CD8-positive, alpha-beta memory T cell (primary cell): ENCODE results near the gene ICE1. TPM values are rescaled to one million over a fixed set of nuclear protein-coding genes. Genes with fewer than 3 reads are reported as not detected.

ENCODE experiments used
- CTCF ChIA-PET: fragments of 350-600 bp; sonication (Branson Sonifier 250); formaldehyde crosslinking; loops from one replicate; lab custom pipeline; 2021; ENCODE audit warnings: antibody characterized with exemption; lab: Charles Lee
- POLR2A ChIA-PET: fragments of 350-600 bp; sonication (Branson Sonifier 250); formaldehyde crosslinking; loops from one replicate; lab custom pipeline; 2021; ENCODE audit warnings: antibody characterized with exemption; lab: Charles Lee
- DNase-seq, 5 donors: peaks; one replicate each; pipeline versions ENCODE4 v3.0.0 to v3.0.0-alpha.2; 2020 to 2022; ENCODE audit warnings: mixed read lengths in 1 of 5
- H3K27ac ChIP-seq: one replicate; pipeline ENCODE4 v1.7.0; 2013; ENCODE audit warnings: low read depth, mild to moderate bottlenecking, low read length, moderate library complexity
- H3K27me3 ChIP-seq: 2 replicates; pipeline ENCODE4 v1.7.0; 2013; ENCODE audit warnings: low read length, mild to moderate bottlenecking; ENCODE audit not compliant: insufficient read depth, poor library complexity, severe bottlenecking
- H3K36me3 ChIP-seq: 2 replicates; pipeline ENCODE4 v1.7.0; 2013; ENCODE audit warnings: mild to moderate bottlenecking, low read length, moderate library complexity; ENCODE audit not compliant: insufficient read depth
- H3K4me1 ChIP-seq: 2 replicates; pipeline ENCODE4 v1.7.0; 2013; ENCODE audit warnings: mild to moderate bottlenecking, low read length, moderate library complexity; ENCODE audit not compliant: insufficient read depth
- H3K4me3 ChIP-seq: 2 replicates; pipeline ENCODE4 v1.7.0; 2013; ENCODE audit warnings: mild to moderate bottlenecking, low read length
- H3K9me3 ChIP-seq: 2 replicates; pipeline ENCODE4 v1.7.0; 2013; ENCODE audit warnings: mild to moderate bottlenecking, low read length
- H3K27ac Mint-ChIP-seq, 8 donors: one replicate each; pipeline ENCODE4 v1.8.0; 2020 to 2021; ENCODE audit warnings: mixed read lengths in 8 of 8, mild to moderate bottlenecking in 6 of 8, inconsistent platforms in 3 of 8, moderate library complexity in 3 of 8
- H3K27me3 Mint-ChIP-seq, 2 donors: one replicate each; pipeline ENCODE4 v1.8.0; 2020 to 2021; ENCODE audit warnings: mixed read lengths in 2 of 2, mild to moderate bottlenecking in 1 of 2, moderate library complexity in 1 of 2
- H3K36me3 Mint-ChIP-seq, 3 donors: one replicate each; pipeline ENCODE4 v1.8.0; 2020 to 2021; ENCODE audit warnings: mixed read lengths in 3 of 3, inconsistent platforms in 1 of 3, mild to moderate bottlenecking in 1 of 3
- H3K4me1 Mint-ChIP-seq, 3 donors: one replicate each; pipeline ENCODE4 v1.8.0; 2020 to 2021; ENCODE audit warnings: mixed read lengths in 3 of 3, inconsistent platforms in 1 of 3, mild to moderate bottlenecking in 1 of 3
- H3K4me3 Mint-ChIP-seq, 7 donors: one replicate each; pipeline ENCODE4 v1.8.0; 2020 to 2021; ENCODE audit warnings: mixed read lengths in 7 of 7, mild to moderate bottlenecking in 6 of 7, moderate library complexity in 4 of 7, inconsistent platforms in 2 of 7
- H3K9me3 Mint-ChIP-seq, 5 donors: one replicate each; pipeline ENCODE4 v1.8.0; 2020 to 2022; ENCODE audit warnings: mixed read lengths in 5 of 5, mild to moderate bottlenecking in 3 of 5, moderate library complexity in 2 of 5, inconsistent platforms in 1 of 5
- polyA plus RNA-seq: library from polyadenylated mRNA; unstranded; fragments of 300-500 nt; fragmentation: Illumina TruSeq; gene quantifications from one replicate; pipeline ENCODE4 v1.2.3, GENCODE V29; 2021
- total RNA-seq, 2 experiments: library from RNA; stranded (reverse); gene quantifications; one replicate each; pipeline ENCODE4 v1.2.3, GENCODE V29; 2021

ICE1 gene, protein sequence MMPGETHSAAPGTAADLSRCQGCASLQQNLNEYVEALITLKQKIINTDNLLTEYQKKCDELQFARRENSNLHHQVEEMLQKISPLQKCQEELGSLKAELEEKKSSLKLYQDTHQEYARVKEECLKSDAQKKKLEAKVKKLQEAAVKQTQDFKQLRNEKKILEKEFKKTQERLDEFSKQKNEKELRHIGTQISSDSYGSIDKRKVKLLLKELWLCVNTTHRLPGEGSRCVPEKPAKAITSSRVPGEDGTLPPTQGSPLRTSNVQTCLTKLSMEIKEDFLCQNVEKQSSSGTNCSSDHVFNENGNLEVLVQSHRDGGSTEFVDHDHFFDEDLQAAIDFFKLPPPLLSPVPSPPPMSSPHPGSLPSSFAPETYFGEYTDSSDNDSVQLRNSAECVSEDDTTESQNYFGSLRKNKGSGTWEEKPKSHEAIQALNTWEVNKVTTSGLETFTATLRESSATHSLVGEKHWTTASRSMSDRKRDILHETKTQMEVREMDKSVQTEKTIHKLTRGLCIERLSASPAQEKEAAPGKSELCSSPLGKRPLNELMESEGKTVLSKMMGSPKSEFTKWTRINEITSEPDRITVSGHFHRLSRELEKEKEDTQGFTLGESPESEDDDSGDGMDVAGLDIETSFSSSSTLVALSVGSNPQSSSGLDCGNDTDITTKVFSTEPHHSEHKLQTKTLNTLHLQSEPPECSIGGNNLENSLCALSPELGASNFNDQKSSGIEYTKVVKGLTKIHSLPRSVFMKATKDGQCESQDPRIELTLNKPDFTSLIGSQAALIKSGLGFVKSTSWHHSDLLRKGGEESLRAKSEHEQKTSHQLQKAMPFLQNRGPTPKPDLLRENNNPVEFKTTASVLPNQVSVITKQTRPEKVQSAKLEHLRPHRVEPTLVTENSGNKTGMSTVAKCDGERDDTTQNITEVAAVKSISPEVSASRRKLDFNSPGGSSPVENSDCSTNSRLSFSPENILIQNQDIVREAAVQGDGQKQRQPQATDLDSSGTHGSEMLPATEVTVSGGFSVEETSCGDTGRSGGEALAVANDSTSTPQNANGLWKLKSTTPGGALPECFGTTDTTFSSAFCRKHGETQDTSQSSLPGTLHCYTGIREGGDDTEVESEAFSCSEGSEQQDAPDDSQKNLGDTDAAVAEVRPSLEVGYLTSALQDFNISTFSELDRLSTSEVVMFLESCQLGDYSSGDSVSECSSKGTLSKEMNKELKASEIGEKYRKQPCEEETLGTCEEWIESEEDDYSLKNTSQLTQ (N-terminal part only)
- total RNA-seq, result 10 to 100 TPM; 38.7 to 41.7 TPM
- polyA plus RNA-seq, result 20.4 TPM

DNA sequence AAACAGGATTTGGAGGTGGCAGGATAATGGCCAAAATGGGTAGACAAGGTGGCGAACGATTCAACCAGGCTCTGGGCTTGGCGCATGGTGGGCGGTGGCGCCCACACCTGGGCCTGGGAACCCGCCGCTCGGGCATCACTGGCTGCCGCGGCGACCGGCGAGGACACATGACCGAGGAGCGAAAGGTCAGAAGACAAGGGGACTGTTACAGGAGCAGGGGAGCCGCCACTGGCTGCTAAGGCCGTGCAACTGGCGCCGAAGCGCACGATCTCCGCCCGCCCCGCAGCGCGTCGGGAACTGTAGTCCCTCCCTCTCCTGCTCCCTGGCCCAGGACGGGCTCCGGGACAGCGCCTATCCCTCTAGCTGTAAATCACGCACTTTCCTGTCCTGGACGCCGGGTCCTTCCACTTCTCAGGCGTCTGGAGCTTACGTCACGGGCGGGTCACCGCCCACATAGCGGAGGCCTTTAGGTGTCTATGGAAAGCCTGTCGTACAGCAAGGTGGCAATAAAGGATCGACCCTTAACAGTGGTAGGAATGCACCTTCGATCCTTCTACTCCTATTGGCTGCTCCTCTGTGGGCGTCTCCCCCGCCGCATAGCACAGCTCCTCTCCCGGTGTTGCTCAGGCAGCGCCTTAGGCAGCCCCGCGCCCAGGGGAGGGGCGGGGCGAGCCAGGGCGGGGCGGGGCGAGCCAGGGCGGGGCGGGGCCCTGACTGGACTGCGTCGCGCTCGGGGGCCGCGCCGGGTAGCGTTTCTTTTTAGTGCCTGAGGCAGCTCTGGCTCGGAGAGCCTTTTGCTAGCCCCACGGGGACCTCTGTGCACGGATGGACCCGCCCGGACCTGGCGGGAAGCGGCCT lies at the start of gene ICE1:
TSS of gene ICE1 (plus strand) at position 717 of the 858 bp plus-strand sequence. CDS start 239 bp downstream, outside the sequence.
- Mint-ChIP-seq H3K4me3 (peak within 1 kb of the TSS in 4 of 7 donors; percentile 90 to 98 (median 92)), H3K27me3 (peaks cover 0 to 2% of the 10 kb centered on the region in 2 donors), H3K4me1 (peaks cover 19 to 25% (median 20%) of the 10 kb centered on the region in 3 donors), H3K27ac (peak within 1 kb of the TSS in 7 of 8 donors; percentile 97 to 99 (median 98)), H3K36me3 (peaks cover 0 to 19% (median 4%) of the 10 kb centered on the region in 3 donors), H3K9me3 (no peaks in the 10 kb centered on the region)
- no peaks in the 10 kb centered on the region for H3K27me3 ChIP-seq
- peak; percentile 89 to 97 (median 97) for DNase-seq
- peaks cover 46% of the 10 kb centered on the region for H3K4me1 ChIP-seq
- H3K27ac ChIP-seq, result peak within 1 kb of the TSS; percentile 87
- peak within 1 kb of the TSS; percentile 85 for H3K4me3 ChIP-seq
- H3K36me3 ChIP-seq, result no peaks in the 10 kb centered on the region
- POLR2A ChIA-PET, result interaction anchor here (0.6 to 1.9 kb wide), 7 partner anchors 11 to 1211 kb away, joined by 3 to 6 read pairs (median 3); partner anchors contain the start of genes NSUN2 and SRD5A1
- CTCF ChIA-PET, result interaction anchor here (1.0 kb wide), 1 partner anchor 1291 kb away, joined by 3 read pairs; the partner anchor contains the start of gene TENT4A
- no peaks in the 10 kb centered on the region for H3K9me3 ChIP-seq

DNA sequence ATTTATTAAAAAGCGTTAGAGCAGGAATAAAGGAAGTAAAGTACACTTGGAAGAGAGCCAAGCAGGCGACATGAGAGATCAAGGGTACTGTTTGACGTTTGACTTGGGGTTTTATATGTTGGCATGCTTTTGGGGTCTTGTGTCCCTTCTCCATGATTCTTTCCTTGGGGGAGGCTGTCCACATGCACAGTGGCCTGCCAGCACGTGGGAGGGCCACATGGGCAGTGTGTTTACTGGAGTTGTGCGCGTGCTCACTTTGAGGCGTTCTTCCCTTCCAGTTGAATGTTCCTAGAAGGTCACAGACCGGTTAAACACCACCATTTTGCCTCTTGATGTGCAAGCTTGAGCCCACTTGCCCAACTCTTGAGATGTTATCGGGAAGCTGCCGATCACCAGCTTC lies 49.5 kb upstream of the ICE1 start:
- no peak overlapping the region for H3K4me3 Mint-ChIP-seq
- Histone ChIP-seq H3K4me1 (no peaks in the 10 kb centered on the region), H3K4me3 (no peak overlapping the region), H3K27me3 (no peaks in the 10 kb centered on the region), H3K27ac (no peak overlapping the region), H3K36me3 (no peaks in the 10 kb centered on the region), H3K9me3 (no peaks in the 10 kb centered on the region)
- POLR2A ChIA-PET, result no interaction called here
- H3K36me3 Mint-ChIP-seq, result peaks cover 0 to 8% (median 2%) of the 10 kb centered on the region in 3 donors
- H3K27me3 Mint-ChIP-seq, result peaks cover 0 to 2% of the 10 kb centered on the region in 2 donors
- DNase-seq, result no peak
- CTCF ChIA-PET, result no interaction called here
- no peak overlapping the region for H3K27ac Mint-ChIP-seq
- no peaks in the 10 kb centered on the region for H3K4me1 Mint-ChIP-seq
- H3K9me3 Mint-ChIP-seq, result no peaks in the 10 kb centered on the region

DNA sequence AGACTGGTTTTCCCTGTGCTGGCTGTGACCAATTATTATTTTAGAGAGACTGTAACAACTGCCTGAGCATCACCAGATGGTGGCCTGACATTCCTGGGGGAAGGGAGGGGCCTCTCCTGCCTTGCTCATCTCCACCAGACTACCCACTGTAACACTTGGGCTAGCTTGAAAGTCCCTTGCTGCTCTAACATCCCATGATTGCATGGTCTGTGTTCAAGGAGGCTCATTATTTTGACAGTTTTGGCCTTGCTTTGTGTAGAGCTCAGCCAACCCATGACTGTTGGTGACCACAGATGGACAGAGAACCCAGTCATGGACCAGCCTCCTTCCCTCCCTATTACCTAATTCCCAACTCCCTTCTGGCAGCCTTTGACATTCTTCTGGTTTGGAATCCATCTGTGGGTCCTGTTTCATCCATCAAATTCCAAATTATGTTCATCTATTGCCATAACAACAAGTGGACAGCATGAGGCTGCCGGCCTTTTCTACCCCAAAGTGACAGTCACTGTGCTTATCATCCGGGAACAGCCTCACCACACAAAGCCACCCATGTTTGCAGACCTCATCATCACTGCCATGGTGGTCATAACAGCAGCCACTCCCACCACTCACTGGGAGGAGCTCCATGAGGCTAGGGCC lies 49.0 kb upstream of the ICE1 start:
- DNase-seq, result no peak
- H3K36me3 ChIP-seq, result no peaks in the 10 kb centered on the region
- no peak overlapping the region for H3K27ac Mint-ChIP-seq
- H3K27me3 ChIP-seq, result no peaks in the 10 kb centered on the region
- H3K4me3 Mint-ChIP-seq, result no peak overlapping the region
- ChIA-PET POLR2A (no interaction called here), CTCF (no interaction called here)
- peaks cover 0 to 2% of the 10 kb centered on the region in 2 donors for H3K27me3 Mint-ChIP-seq
- H3K9me3 ChIP-seq, result no peaks in the 10 kb centered on the region
- peaks cover 0 to 8% (median 2%) of the 10 kb centered on the region in 3 donors for H3K36me3 Mint-ChIP-seq
- no peak overlapping the region for H3K4me3 ChIP-seq
- H3K9me3 Mint-ChIP-seq, result no peaks in the 10 kb centered on the region
- H3K4me1 Mint-ChIP-seq, result no peaks in the 10 kb centered on the region
- H3K4me1 ChIP-seq, result no peaks in the 10 kb centered on the region
- no peak overlapping the region for H3K27ac ChIP-seq

DNA sequence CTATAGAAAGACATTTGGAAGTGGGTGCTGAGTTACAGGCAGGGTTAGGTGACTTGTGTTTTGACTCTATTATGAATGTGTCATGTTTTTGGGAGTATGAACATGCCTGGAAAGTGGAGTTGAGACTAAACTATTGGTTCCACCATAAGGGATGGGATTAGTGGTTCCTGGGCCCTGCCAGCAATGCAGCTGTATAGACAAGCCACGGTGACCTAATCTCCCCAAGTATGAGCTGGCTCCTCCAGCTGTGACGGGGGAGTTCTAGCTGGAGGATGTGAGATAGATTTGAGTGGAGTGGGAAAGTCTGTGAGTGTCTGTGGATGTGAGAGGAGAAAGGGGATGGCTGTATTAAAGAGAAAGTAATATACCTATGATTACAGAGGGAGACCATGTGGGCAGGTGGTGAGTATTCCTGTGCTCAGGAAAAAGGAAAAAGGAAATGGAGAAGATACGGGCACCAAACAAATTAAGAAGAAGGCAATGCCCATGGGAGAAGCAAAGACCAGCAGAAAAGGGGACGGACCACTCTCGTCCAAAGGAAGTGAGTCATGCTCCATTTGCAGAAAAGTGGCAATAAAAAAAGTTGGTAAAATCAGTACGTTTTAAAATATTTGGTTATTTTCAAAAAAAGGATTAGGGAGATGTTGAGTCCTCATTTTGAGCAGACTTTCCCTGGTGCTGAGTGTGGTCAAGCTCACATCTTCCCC lies 48.3 kb upstream of the ICE1 start:
- DNase-seq, result no peak
- H3K36me3 ChIP-seq, result no peaks in the 10 kb centered on the region
- Mint-ChIP-seq H3K4me1 (no peaks in the 10 kb centered on the region), H3K9me3 (no peaks in the 10 kb centered on the region), H3K27ac (peak overlapping the region in 1 of 8 donors; percentile 51), H3K27me3 (peaks cover 0 to 2% of the 10 kb centered on the region in 2 donors), H3K36me3 (peaks cover 0 to 8% (median 2%) of the 10 kb centered on the region in 3 donors), H3K4me3 (no peak overlapping the region)
- H3K9me3 ChIP-seq, result no peaks in the 10 kb centered on the region
- CTCF ChIA-PET, result no interaction called here
- H3K27ac ChIP-seq, result no peak overlapping the region
- H3K4me1 ChIP-seq, result no peaks in the 10 kb centered on the region
- no peaks in the 10 kb centered on the region for H3K27me3 ChIP-seq
- H3K4me3 ChIP-seq, result no peak overlapping the region
- POLR2A ChIA-PET, result no interaction called here

DNA sequence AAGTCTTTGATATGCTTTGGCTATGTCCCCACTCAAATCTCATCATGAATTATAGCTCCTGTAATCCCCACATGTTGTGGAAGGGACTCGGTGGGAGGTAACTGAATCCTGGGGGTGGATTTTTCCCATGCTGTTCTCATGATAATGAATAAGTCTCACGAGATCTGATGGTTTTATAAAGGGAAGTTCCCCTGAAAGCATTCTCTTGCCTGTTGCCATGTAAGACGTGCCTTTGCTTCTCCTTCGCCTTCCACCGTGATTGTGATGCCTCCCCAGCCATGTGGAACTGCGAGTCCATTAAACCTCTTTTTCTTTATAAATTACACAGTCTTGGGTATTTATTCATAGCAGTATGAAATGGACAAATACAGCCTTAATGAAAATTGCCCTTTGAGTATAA lies 44.7 kb upstream of the ICE1 start:
- DNase-seq, result no peak
- Histone ChIP-seq H3K9me3 (no peaks in the 10 kb centered on the region), H3K36me3 (no peaks in the 10 kb centered on the region), H3K27me3 (no peaks in the 10 kb centered on the region), H3K4me1 (no peaks in the 10 kb centered on the region), H3K4me3 (no peak overlapping the region), H3K27ac (no peak overlapping the region)
- ChIA-PET CTCF (no interaction called here), POLR2A (no interaction called here)
- Mint-ChIP-seq H3K4me3 (no peak overlapping the region), H3K4me1 (no peaks in the 10 kb centered on the region), H3K27ac (no peak overlapping the region), H3K27me3 (peaks cover 0 to 2% of the 10 kb centered on the region in 2 donors), H3K9me3 (no peaks in the 10 kb centered on the region), H3K36me3 (peaks cover 0 to 8% (median 2%) of the 10 kb centered on the region in 3 donors)

DNA sequence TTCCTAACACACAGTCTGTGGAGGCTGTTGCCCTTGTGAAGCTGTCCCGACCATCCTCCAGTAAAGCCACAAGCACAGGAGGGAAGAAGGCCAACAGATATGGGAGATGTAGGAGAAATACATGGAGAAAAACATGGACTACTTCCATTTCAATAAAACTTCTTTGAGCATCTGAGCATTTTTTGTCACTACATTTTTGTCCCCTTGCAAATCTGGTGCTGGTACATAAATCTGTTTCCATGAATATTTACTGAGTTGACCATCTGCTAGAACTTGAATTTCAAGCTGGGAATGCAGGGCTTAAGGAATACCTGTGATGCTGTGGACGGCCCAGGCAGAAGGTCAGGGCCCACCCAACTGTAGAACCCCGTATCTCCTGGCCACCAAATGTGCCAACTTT lies 43.9 kb upstream of the ICE1 start:
- H3K27ac Mint-ChIP-seq, result peak overlapping the region in 1 of 8 donors; percentile 30
- H3K27me3 Mint-ChIP-seq, result peaks cover 0 to 2% of the 10 kb centered on the region in 2 donors
- H3K36me3 Mint-ChIP-seq, result peaks cover 0 to 7% (median 2%) of the 10 kb centered on the region in 3 donors

More for the DNA sequence above, 43.9 kb upstream of the ICE1 start:
- H3K9me3 ChIP-seq, result no peaks in the 10 kb centered on the region
- no peak overlapping the region for H3K4me3 ChIP-seq
- H3K36me3 ChIP-seq, result no peaks in the 10 kb centered on the region
- no peaks in the 10 kb centered on the region for H3K27me3 ChIP-seq
- Mint-ChIP-seq H3K4me1 (no peaks in the 10 kb centered on the region), H3K9me3 (no peaks in the 10 kb centered on the region), H3K4me3 (no peak overlapping the region)
- no peak overlapping the region for H3K27ac ChIP-seq
- CTCF ChIA-PET, result no interaction called here
- DNase-seq, result no peak
- POLR2A ChIA-PET, result no interaction called here
- H3K4me1 ChIP-seq, result no peaks in the 10 kb centered on the region
